ENCODE measurements around the gene HEXIM1.

Gene HEXIM1

GRCh38 chr17:45146890-45147580 lies 1.2 kb upstream of the HEXIM1 start:
- DNase-seq (ENCODE audit: low spot score): peak; percentile 77

GRCh38 chr17:45147581-45148182 lies 593 bp upstream of the HEXIM1 start:
- peak; percentile 97 for DNase-seq (ENCODE audit: low spot score)

- DNase-seq (ENCODE audit: low spot score): peak; percentile 86
Observed at GRCh38 chr17:45149037-45149668, 878 bp downstream of the HEXIM1 start.

GRCh38 chr17:45149669-45150664 lies 1.7 kb downstream of the HEXIM1 start:
- peak; percentile 76 for DNase-seq (ENCODE audit: low spot score)

GRCh38 chr17:45150911-45151809 lies 2.9 kb downstream of the HEXIM1 start:
- peak; percentile 48 for DNase-seq (ENCODE audit: low spot score)

- DNase-seq (ENCODE audit: low spot score): no peak
Observed at GRCh38 chr17:45155029-45155428, 6.8 kb downstream of the HEXIM1 start.

GRCh38 chr17:45155483-45155882 lies 7.2 kb downstream of the HEXIM1 start:
- DNase-seq (ENCODE audit: low spot score): no peak

GRCh38 chr17:45156242-45156641 lies 8.0 kb downstream of the HEXIM1 start:
- DNase-seq (ENCODE audit: low spot score): no peak

- peak; percentile 62 for DNase-seq (ENCODE audit: low spot score)
Observed at GRCh38 chr17:45160447-45161287, 12.4 kb downstream of the HEXIM1 start.

GRCh38 chr17:45161288-45162024 lies 13.2 kb downstream of the HEXIM1 start, which contains the start of gene HEXIM2:
HEXIM2 (plus strand) TSS chr17:45161875; CDS start chr17:45162794, 919 bp downstream.
- DNase-seq (ENCODE audit: low spot score): peak; percentile 99

- DNase-seq (ENCODE audit: low spot score): no peak
Observed at GRCh38 chr17:45162025-45162687, 13.9 kb downstream of the HEXIM1 start.

GRCh38 chr17:45164734-45165269 lies 16.5 kb downstream of the HEXIM1 start:
- DNase-seq (ENCODE audit: low spot score): no peak

- no peak for DNase-seq (ENCODE audit: low spot score)
Observed at GRCh38 chr17:45168991-45169752, 20.9 kb downstream of the HEXIM1 start.

- no peak for DNase-seq (ENCODE audit: low spot score)
Observed at GRCh38 chr17:45170280-45170930, 22.1 kb downstream of the HEXIM1 start.

- DNase-seq (ENCODE audit: low spot score): no peak
Observed at GRCh38 chr17:45170931-45171337, 22.7 kb downstream of the HEXIM1 start.

- DNase-seq (ENCODE audit: low spot score): no peak
Observed at GRCh38 chr17:45171338-45172231, 23.3 kb downstream of the HEXIM1 start.

All from RKO (cell line).